ENCODE results near the gene STK32A.
A peak's percentile ranks its signal among the peaks of the same experiment; 100 is the strongest.

Gene STK32A

DNA sequence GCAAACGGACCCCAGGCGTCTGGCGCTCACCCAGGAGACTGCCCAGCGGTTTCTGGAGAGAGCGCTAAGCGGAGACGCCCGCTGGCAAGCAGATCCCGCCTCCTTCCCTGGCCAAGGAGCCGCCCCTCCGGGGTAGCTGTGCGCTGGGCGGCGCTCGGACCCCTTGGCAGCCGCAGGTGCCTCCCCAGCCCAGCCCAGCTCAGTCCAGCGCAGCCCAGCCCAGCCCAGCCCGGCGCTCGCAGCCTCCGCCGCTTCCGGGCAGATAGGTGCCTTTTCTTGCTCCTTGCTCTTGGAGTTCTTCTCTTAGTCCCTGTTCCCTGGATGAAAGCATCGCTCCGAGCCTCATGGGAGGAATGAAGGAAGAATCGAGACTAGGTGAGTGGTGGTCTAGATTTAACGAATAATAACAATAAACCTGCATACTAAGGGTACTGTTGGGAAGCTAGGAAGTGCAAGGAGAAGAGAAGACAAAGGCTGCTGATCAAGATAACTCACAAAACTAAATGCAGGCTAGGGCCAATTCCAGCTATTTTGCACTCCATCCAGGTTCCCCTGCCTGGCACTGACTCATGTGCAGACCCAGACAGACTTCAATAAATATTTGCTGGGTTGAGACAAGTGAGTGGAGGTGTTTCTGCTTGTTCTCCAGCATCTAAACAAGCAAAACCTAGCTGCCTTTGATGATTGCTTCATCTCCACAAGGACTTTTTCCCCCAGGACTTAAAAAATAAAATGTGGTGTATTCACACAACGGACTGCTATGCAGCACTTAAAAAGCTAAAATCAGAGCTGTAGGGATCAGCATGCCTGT, at the start of gene STK32A:
Gene STK32A, plus strand, starts transcription at position 202 of the 811 bp plus-strand sequence. CDS start 4,609 bp downstream, outside the sequence.
- no peak within 1 kb of the TSS for H3K27ac ChIP-seq (ENCODE audit: low read depth, low read length)
- H3K4me3 ChIP-seq (ENCODE audit: low read depth in 1 of 5, low read length in 5 of 5) = peak within 1 kb of the TSS; percentile 62 to 83 (median 66)
- H3K36me3 ChIP-seq (ENCODE audit: control insufficient read depth in 5 of 5, insufficient read depth in 5 of 5, low read length in 5 of 5) = no peaks in the 10 kb centered on the region
- H3K9me3 ChIP-seq (ENCODE audit: control insufficient read depth in 5 of 5, low read length in 5 of 5) = peaks cover 0 to 8% (median 0%) of the 10 kb centered on the region in 5 donors
- H3K9ac ChIP-seq (ENCODE audit: low read length in 5 of 5) = peak within 1 kb of the TSS in 4 of 5 donors; percentile 41 to 71 (median 64)
- peaks cover 0 to 17% (median 15%) of the 10 kb centered on the region in 5 donors for H3K4me1 ChIP-seq (ENCODE audit: control insufficient read depth in 5 of 5, insufficient read depth in 5 of 5, low read length in 5 of 5)
- peaks cover 0 to 24% (median 2%) of the 10 kb centered on the region in 5 donors for H3K27me3 ChIP-seq (ENCODE audit: control insufficient read depth in 5 of 5, insufficient read depth in 4 of 5, low read length in 5 of 5)

GRCh38 chr5:147187099-147187540, 47.7 kb upstream of the STK32A start:
- H3K9me3 ChIP-seq (ENCODE audit: control insufficient read depth in 5 of 5, low read length in 5 of 5) = no peaks in the 10 kb centered on the region
- no peak overlapping the region for H3K9ac ChIP-seq (ENCODE audit: low read length in 5 of 5)
- H3K4me1 ChIP-seq (ENCODE audit: control insufficient read depth in 5 of 5, insufficient read depth in 5 of 5, low read length in 5 of 5) = peaks cover 0 to 4% (median 0%) of the 10 kb centered on the region in 5 donors
- no peaks in the 10 kb centered on the region for H3K36me3 ChIP-seq (ENCODE audit: control insufficient read depth in 5 of 5, insufficient read depth in 5 of 5, low read length in 5 of 5)
- no peak overlapping the region for H3K4me3 ChIP-seq (ENCODE audit: low read depth in 1 of 5, low read length in 5 of 5)
- no peak overlapping the region for H3K27ac ChIP-seq (ENCODE audit: low read depth, low read length)
- H3K27me3 ChIP-seq (ENCODE audit: control insufficient read depth in 5 of 5, insufficient read depth in 4 of 5, low read length in 5 of 5) = no peaks in the 10 kb centered on the region

GRCh38 chr5:147188200-147189108, 46.4 kb upstream of the STK32A start:
- H3K27ac ChIP-seq (ENCODE audit: low read depth, low read length) = no peak overlapping the region
- peaks cover 0 to 5% (median 0%) of the 10 kb centered on the region in 5 donors for H3K4me1 ChIP-seq (ENCODE audit: control insufficient read depth in 5 of 5, insufficient read depth in 5 of 5, low read length in 5 of 5)
- no peaks in the 10 kb centered on the region for H3K36me3 ChIP-seq (ENCODE audit: control insufficient read depth in 5 of 5, insufficient read depth in 5 of 5, low read length in 5 of 5)
- no peaks in the 10 kb centered on the region for H3K27me3 ChIP-seq (ENCODE audit: control insufficient read depth in 5 of 5, insufficient read depth in 4 of 5, low read length in 5 of 5)
- H3K4me3 ChIP-seq (ENCODE audit: low read depth in 1 of 5, low read length in 5 of 5) = peak overlapping the region; percentile 3 to 61 (median 38)
- H3K9ac ChIP-seq (ENCODE audit: low read length in 5 of 5) = peak overlapping the region in 1 of 5 donors; percentile 53
- no peaks in the 10 kb centered on the region for H3K9me3 ChIP-seq (ENCODE audit: control insufficient read depth in 5 of 5, low read length in 5 of 5)

DNA sequence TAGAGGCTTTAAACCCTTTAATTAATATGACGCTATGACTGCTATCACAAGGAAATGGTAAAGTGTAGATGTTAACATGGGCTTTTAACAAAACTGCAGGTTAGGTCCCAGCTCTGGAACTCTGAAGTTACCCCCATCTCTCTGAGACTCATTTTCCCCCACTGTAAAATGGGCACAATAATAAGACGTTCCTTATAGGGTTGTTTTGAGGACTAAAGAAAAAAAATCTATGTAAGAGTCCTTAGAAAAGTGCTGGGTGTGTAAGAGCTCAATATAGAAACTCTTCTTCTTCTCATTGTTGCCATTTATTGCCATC, 45.8 kb upstream of the STK32A start:
- Histone ChIP-seq H3K36me3 (ENCODE audit: control insufficient read depth in 5 of 5, insufficient read depth in 5 of 5, low read length in 5 of 5) (no peaks in the 10 kb centered on the region), H3K4me3 (ENCODE audit: low read depth in 1 of 5, low read length in 5 of 5) (peak overlapping the region in 1 of 5 donors; percentile 61), H3K4me1 (ENCODE audit: control insufficient read depth in 5 of 5, insufficient read depth in 5 of 5, low read length in 5 of 5) (peaks cover 0 to 11% (median 2%) of the 10 kb centered on the region in 5 donors), H3K27ac (ENCODE audit: low read depth, low read length) (no peak overlapping the region), H3K9ac (ENCODE audit: low read length in 5 of 5) (no peak overlapping the region), H3K9me3 (ENCODE audit: control insufficient read depth in 5 of 5, low read length in 5 of 5) (no peaks in the 10 kb centered on the region), H3K27me3 (ENCODE audit: control insufficient read depth in 5 of 5, insufficient read depth in 4 of 5, low read length in 5 of 5) (no peaks in the 10 kb centered on the region)

DNA sequence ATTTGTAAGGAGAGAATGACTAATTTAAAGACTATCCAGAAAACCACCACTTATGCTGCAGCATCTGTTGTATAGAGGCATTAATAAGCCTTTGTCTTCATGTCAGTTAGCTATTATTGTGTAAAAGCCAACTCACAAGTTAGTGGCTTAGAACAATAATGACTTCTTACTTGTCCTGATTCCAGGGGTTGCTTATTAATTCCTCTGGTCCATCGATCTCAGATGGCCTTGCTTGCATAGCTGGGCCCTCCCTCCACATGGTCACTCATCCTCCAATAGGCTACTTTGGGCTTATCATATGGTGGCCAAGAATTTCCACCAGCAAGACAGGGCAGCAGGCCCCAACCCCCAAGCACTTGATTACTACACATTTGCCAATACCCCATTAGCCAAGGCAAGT, 44.5 kb upstream of the STK32A start:
- Histone ChIP-seq H3K27me3 (ENCODE audit: control insufficient read depth in 5 of 5, insufficient read depth in 4 of 5, low read length in 5 of 5) (no peaks in the 10 kb centered on the region), H3K4me1 (ENCODE audit: control insufficient read depth in 5 of 5, insufficient read depth in 5 of 5, low read length in 5 of 5) (peaks cover 0 to 15% (median 2%) of the 10 kb centered on the region in 5 donors), H3K4me3 (ENCODE audit: low read depth in 1 of 5, low read length in 5 of 5) (no peak overlapping the region), H3K36me3 (ENCODE audit: control insufficient read depth in 5 of 5, insufficient read depth in 5 of 5, low read length in 5 of 5) (no peaks in the 10 kb centered on the region), H3K9ac (ENCODE audit: low read length in 5 of 5) (no peak overlapping the region), H3K27ac (ENCODE audit: low read depth, low read length) (no peak overlapping the region), H3K9me3 (ENCODE audit: control insufficient read depth in 5 of 5, low read length in 5 of 5) (no peaks in the 10 kb centered on the region)

GRCh38 chr5:147193123-147193522, 41.7 kb upstream of the STK32A start:
- no peak overlapping the region for H3K4me3 ChIP-seq (ENCODE audit: low read depth in 1 of 5, low read length in 5 of 5)
- no peaks in the 10 kb centered on the region for H3K9me3 ChIP-seq (ENCODE audit: control insufficient read depth in 5 of 5, low read length in 5 of 5)
- H3K27ac ChIP-seq (ENCODE audit: low read depth, low read length) = no peak overlapping the region
- H3K9ac ChIP-seq (ENCODE audit: low read length in 5 of 5) = no peak overlapping the region
- H3K36me3 ChIP-seq (ENCODE audit: control insufficient read depth in 5 of 5, insufficient read depth in 5 of 5, low read length in 5 of 5) = no peaks in the 10 kb centered on the region
- H3K27me3 ChIP-seq (ENCODE audit: control insufficient read depth in 5 of 5, insufficient read depth in 4 of 5, low read length in 5 of 5) = no peaks in the 10 kb centered on the region
- peaks cover 0 to 15% (median 2%) of the 10 kb centered on the region in 5 donors for H3K4me1 ChIP-seq (ENCODE audit: control insufficient read depth in 5 of 5, insufficient read depth in 5 of 5, low read length in 5 of 5)

DNA sequence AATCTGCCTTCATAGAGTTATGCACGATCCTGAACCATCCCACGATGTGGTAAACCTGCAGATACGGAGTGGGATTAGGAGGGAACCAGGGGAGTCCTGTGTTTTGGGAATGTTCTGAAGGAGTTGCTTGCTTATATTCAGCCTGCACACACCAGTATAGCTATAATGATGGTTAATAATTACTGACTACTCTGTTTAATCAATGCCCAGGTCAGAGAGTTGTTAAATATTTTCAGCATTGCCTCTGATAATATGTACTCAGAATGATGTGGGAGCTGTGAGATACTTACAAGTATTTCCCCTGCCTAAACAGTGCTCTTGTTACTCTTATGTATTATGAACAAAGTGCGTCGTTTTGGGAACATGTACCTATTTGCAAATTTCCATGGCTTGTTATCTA, 34.8 kb upstream of the STK32A start:
- H3K36me3 ChIP-seq (ENCODE audit: control insufficient read depth in 5 of 5, insufficient read depth in 5 of 5, low read length in 5 of 5) = no peaks in the 10 kb centered on the region
- H3K4me3 ChIP-seq (ENCODE audit: low read depth in 1 of 5, low read length in 5 of 5) = no peak overlapping the region
- H3K4me1 ChIP-seq (ENCODE audit: control insufficient read depth in 5 of 5, insufficient read depth in 5 of 5, low read length in 5 of 5) = peaks cover 0 to 5% (median 0%) of the 10 kb centered on the region in 5 donors
- H3K9me3 ChIP-seq (ENCODE audit: control insufficient read depth in 5 of 5, low read length in 5 of 5) = peaks cover 0 to 5% (median 0%) of the 10 kb centered on the region in 5 donors
- H3K9ac ChIP-seq (ENCODE audit: low read length in 5 of 5) = no peak overlapping the region
- no peak overlapping the region for H3K27ac ChIP-seq (ENCODE audit: low read depth, low read length)
- H3K27me3 ChIP-seq (ENCODE audit: control insufficient read depth in 5 of 5, insufficient read depth in 4 of 5, low read length in 5 of 5) = no peaks in the 10 kb centered on the region

DNA sequence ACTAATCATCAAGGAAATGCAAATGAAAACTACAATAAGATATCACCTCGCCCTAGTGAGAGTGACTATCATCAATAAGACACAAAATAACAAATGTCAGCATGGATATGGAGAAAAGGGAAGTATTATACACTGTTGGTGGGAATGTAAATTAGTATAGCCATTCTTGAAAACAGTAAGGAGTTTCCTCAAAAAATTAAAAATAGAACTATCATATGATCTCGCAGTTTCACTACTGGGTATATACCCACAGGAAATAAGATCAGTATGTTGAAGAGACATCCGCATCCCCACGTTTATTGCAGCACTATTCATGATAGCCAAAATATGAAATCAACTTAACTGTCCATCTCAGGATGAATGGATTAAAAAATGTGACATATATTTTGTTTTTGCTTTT, 31.6 kb upstream of the STK32A start:
- peaks cover 0 to 9% (median 5%) of the 10 kb centered on the region in 5 donors for H3K4me1 ChIP-seq (ENCODE audit: control insufficient read depth in 5 of 5, insufficient read depth in 5 of 5, low read length in 5 of 5)
- peaks cover 0 to 5% (median 0%) of the 10 kb centered on the region in 5 donors for H3K9me3 ChIP-seq (ENCODE audit: control insufficient read depth in 5 of 5, low read length in 5 of 5)
- no peak overlapping the region for H3K27ac ChIP-seq (ENCODE audit: low read depth, low read length)
- no peak overlapping the region for H3K9ac ChIP-seq (ENCODE audit: low read length in 5 of 5)
- H3K4me3 ChIP-seq (ENCODE audit: low read depth in 1 of 5, low read length in 5 of 5) = no peak overlapping the region
- no peaks in the 10 kb centered on the region for H3K36me3 ChIP-seq (ENCODE audit: control insufficient read depth in 5 of 5, insufficient read depth in 5 of 5, low read length in 5 of 5)
- no peaks in the 10 kb centered on the region for H3K27me3 ChIP-seq (ENCODE audit: control insufficient read depth in 5 of 5, insufficient read depth in 4 of 5, low read length in 5 of 5)

DNA sequence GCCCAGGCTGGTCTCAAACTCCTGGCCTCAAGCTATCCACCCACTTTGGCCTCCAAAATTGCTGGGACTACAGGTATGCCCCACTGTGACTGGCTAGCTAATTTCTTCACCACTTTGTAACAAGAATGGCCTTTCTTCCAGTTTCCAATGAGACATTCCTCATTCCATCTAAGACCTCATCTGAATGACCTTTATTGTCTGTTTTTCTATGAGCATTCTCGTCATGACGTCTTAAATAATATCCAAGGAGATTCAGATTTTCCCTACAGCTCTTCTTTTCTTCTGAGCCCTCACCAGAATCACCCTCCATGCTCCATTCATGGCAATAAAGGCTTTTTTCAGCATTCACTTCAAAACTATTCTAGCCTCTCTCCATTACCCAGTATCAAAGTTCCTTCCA, 30.2 kb upstream of the STK32A start:
- H3K4me1 ChIP-seq (ENCODE audit: control insufficient read depth in 5 of 5, insufficient read depth in 5 of 5, low read length in 5 of 5) = peaks cover 0 to 9% (median 5%) of the 10 kb centered on the region in 5 donors
- no peaks in the 10 kb centered on the region for H3K36me3 ChIP-seq (ENCODE audit: control insufficient read depth in 5 of 5, insufficient read depth in 5 of 5, low read length in 5 of 5)
- H3K9ac ChIP-seq (ENCODE audit: low read length in 5 of 5) = no peak overlapping the region
- no peaks in the 10 kb centered on the region for H3K27me3 ChIP-seq (ENCODE audit: control insufficient read depth in 5 of 5, insufficient read depth in 4 of 5, low read length in 5 of 5)
- no peak overlapping the region for H3K27ac ChIP-seq (ENCODE audit: low read depth, low read length)
- H3K9me3 ChIP-seq (ENCODE audit: control insufficient read depth in 5 of 5, low read length in 5 of 5) = peaks cover 0 to 5% (median 0%) of the 10 kb centered on the region in 5 donors
- no peak overlapping the region for H3K4me3 ChIP-seq (ENCODE audit: low read depth in 1 of 5, low read length in 5 of 5)

DNA sequence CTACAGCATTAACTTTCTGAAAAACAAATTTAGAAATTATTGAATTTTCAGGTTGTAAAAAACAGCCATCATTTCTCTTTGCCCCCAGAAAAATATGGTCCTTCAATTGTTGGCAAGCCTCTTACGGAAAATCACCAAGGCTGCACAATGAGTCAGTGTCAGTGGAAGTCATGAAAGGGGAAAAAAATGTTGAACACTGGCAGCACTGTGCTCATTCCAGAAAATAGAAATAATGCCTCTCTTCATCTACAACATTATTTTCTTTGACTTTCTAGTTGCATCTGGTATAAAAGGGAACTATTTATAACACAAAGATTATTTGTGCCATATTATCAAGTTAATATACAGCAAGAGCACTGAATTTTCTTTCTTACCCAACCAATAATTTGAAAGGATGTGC, 26.7 kb upstream of the STK32A start:
- Histone ChIP-seq H3K4me1 (ENCODE audit: control insufficient read depth in 5 of 5, insufficient read depth in 5 of 5, low read length in 5 of 5) (peaks cover 0 to 9% (median 5%) of the 10 kb centered on the region in 5 donors), H3K4me3 (ENCODE audit: low read depth in 1 of 5, low read length in 5 of 5) (no peak overlapping the region), H3K27ac (ENCODE audit: low read depth, low read length) (no peak overlapping the region), H3K9me3 (ENCODE audit: control insufficient read depth in 5 of 5, low read length in 5 of 5) (peaks cover 0 to 5% (median 0%) of the 10 kb centered on the region in 5 donors), H3K9ac (ENCODE audit: low read length in 5 of 5) (no peak overlapping the region), H3K36me3 (ENCODE audit: control insufficient read depth in 5 of 5, insufficient read depth in 5 of 5, low read length in 5 of 5) (no peaks in the 10 kb centered on the region), H3K27me3 (ENCODE audit: control insufficient read depth in 5 of 5, insufficient read depth in 4 of 5, low read length in 5 of 5) (no peaks in the 10 kb centered on the region)

All from subcutaneous abdominal adipose tissue (tissue), 5 donors.